A549 (cell line): Measurements from ENCODE around the gene GPS2. TPM values are rescaled to one million over a fixed set of nuclear protein-coding genes. Genes with fewer than 3 reads are reported as not detected.

Source experiments
- ATAC-seq, 2 experiments: fragments of 200-7000 bp in 1 of 2; fragments of >200 bp in 1 of 2; cut with Nextera tagmentation in 1 of 2; cut with Tn5 transposase in 1 of 2; 3 replicates each; pipeline versions ENCODE4 v1.8.0 to v1.9.1; 2018 to 2020; ENCODE audit warnings: mild to moderate bottlenecking in 1 of 2, moderate library complexity in 1 of 2
- CTCF ChIA-PET: fragments of 300-600 bp; sonication (Branson Sonifier 250); formaldehyde crosslinking; extraction: SDS; loops from one replicate; lab custom pipeline; 2021; ENCODE audit warnings: antibody characterized with exemption, inconsistent platforms; lab: Yijun Ruan, JAX
- POLR2A ChIA-PET: fragments of 350-600 bp; formaldehyde crosslinking; extraction: SDS; loops from one replicate; lab custom pipeline; 2021; ENCODE audit warnings: antibody characterized with exemption, inconsistent platforms; lab: Yijun Ruan, JAX
- DNase-seq, 2 experiments: peaks; one replicate each; pipeline versions ENCODE4 v3.0.0 to v3.0.0-alpha.2; 2011 to 2016; ENCODE audit warnings: low read depth in 1 of 2, low spot score in 1 of 2
- FAIRE-seq: peaks from 2 replicates; lab custom pipeline; 2011; peaks lifted over from hg19 to GRCh38; lab: Jason Lieb, UNC
- H3K27ac ChIP-seq, 2 experiments: fragments of >200 bp; sonication (Bioruptor Twin); formaldehyde crosslinking; 3 replicates each; pipeline ENCODE4 v1.5.1; 2016 to 2017
- H3K4me1 ChIP-seq: fragments of >200 bp; sonication (Bioruptor Twin); formaldehyde crosslinking; 3 replicates; pipeline ENCODE4 v1.6.1; 2016
- H3K4me2 ChIP-seq: fragments of >200 bp; sonication (Bioruptor Twin); formaldehyde crosslinking; 3 replicates; pipeline ENCODE4 v1.6.1; 2016
- H3K4me3 ChIP-seq: fragments of >200 bp; sonication (Bioruptor Twin); formaldehyde crosslinking; 3 replicates; pipeline ENCODE4 v1.5.1; 2016
- H3K9me3 ChIP-seq: fragments of >200 bp; sonication (Bioruptor Twin); formaldehyde crosslinking; 3 replicates; pipeline ENCODE4 v1.6.1; 2016
- ATOH8 ChIP-seq: fragments of 250-450 bp; sonication (Bioruptor Pico); IDR thresholded peaks from 2 replicates; pipeline ENCODE4 v1.5.0; 2020; ENCODE audit warnings: low read depth, mild to moderate bottlenecking, moderate library complexity
- BHLHE40 ChIP-seq: IDR thresholded peaks from 2 replicates; pipeline ENCODE4 v1.6.1; 2012; ENCODE audit warnings: low read depth, low read length, inconsistent platforms
- CBX2 ChIP-seq: fragments of 200-600 bp; sonication (generic); IDR thresholded peaks from 2 replicates; pipeline ENCODE4 v1.6.1; 2016; ENCODE audit warnings: low read depth, mild to moderate bottlenecking, borderline replicate concordance
- CBX8 ChIP-seq: fragments of 200-600 bp; sonication (generic); IDR thresholded peaks from 2 replicates; pipeline ENCODE4 v1.6.1; 2016
- EHF ChIP-seq: fragments of 250-450 bp; sonication (Bioruptor Pico); IDR thresholded peaks from 2 replicates; pipeline ENCODE4 v1.5.0; 2020; ENCODE audit warnings: mild to moderate bottlenecking
- GATA3 ChIP-seq: IDR thresholded peaks from 2 replicates; pipeline ENCODE4 v1.6.1; 2012; ENCODE audit warnings: borderline replicate concordance
- HEYL ChIP-seq: fragments of 250-450 bp; sonication (Bioruptor Pico); IDR thresholded peaks from 2 replicates; pipeline ENCODE4 v1.8.0; 2021; ENCODE audit warnings: mild to moderate bottlenecking, moderate library complexity
- HOXB13 ChIP-seq: fragments of 250-450 bp; sonication (Bioruptor Pico); IDR thresholded peaks from 2 replicates; pipeline ENCODE4 v1.5.0; 2020; ENCODE audit warnings: low read depth, mild to moderate bottlenecking, moderate library complexity
- HOXB5 ChIP-seq: fragments of 250-450 bp; sonication (Bioruptor Pico); IDR thresholded peaks from 2 replicates; pipeline ENCODE4 v1.5.0; 2020; ENCODE audit warnings: mild to moderate bottlenecking, moderate library complexity
- JUN ChIP-seq, 2 experiments: fragments of >200 bp; sonication (Bioruptor Twin); formaldehyde crosslinking; IDR thresholded peaks; 2 replicates in 1 of 2; 3 replicates in 1 of 2; pipeline ENCODE4 v1.6.1; 2016 to 2017
- JUNB ChIP-seq: fragments of >200 bp; sonication (Bioruptor Twin); formaldehyde crosslinking; IDR thresholded peaks from 2 replicates; pipeline ENCODE4 v1.6.1; 2016
- KDM1A ChIP-seq: fragments of 200-600 bp; sonication (generic); IDR thresholded peaks from 2 replicates; pipeline ENCODE4 v1.6.1; 2016; ENCODE audit warnings: low read depth, mild to moderate bottlenecking
- KDM5A ChIP-seq: fragments of 200-600 bp; sonication (generic); IDR thresholded peaks from 2 replicates; pipeline ENCODE4 v1.6.1; 2016; ENCODE audit warnings: antibody characterized with exemption, mild to moderate bottlenecking
- MAX ChIP-seq: IDR thresholded peaks from 2 replicates; pipeline ENCODE4 v1.6.1; 2012
- MAZ ChIP-seq: fragments of 150-350 bp; IDR thresholded peaks from 2 replicates; pipeline ENCODE4 v1.6.1; 2014; ENCODE audit warnings: antibody characterized with exemption, low read depth, low read length, borderline replicate concordance
- MYC ChIP-seq: IDR thresholded peaks from 2 replicates; pipeline ENCODE4 v1.6.1; 2012; ENCODE audit warnings: mild to moderate bottlenecking, inconsistent platforms, low read length, improper control_type of control experiment, borderline replicate concordance
- NFE2L2 ChIP-seq: fragments of 150-350 bp; conservative IDR thresholded peaks from 2 replicates; pipeline ENCODE4 v1.6.1; 2014; ENCODE audit warnings: low read length
- NPAS2 ChIP-seq: fragments of 250-450 bp; sonication (Bioruptor Pico); IDR thresholded peaks from 2 replicates; pipeline ENCODE4 v1.8.0; 2022; ENCODE audit warnings: mild to moderate bottlenecking, moderate library complexity, borderline replicate concordance
- PHF8 ChIP-seq: fragments of 200-600 bp; sonication (generic); IDR thresholded peaks from 2 replicates; pipeline ENCODE4 v1.6.1; 2016; ENCODE audit warnings: low read depth, mild to moderate bottlenecking, antibody characterized with exemption, moderate library complexity, borderline replicate concordance
- POLR2A ChIP-seq: IDR thresholded peaks from 2 replicates; pipeline ENCODE4 v1.6.1; 2012; ENCODE audit warnings: mild to moderate bottlenecking, low read length
- POLR2AphosphoS2 ChIP-seq: conservative IDR thresholded peaks from 2 replicates; pipeline ENCODE4 v1.6.1; 2012; ENCODE audit warnings: low read length, improper control_type of control experiment, inconsistent platforms
- RAD21 ChIP-seq, 2 experiments: fragments of >200 bp in 1 of 2; sonication (Bioruptor Twin) in 1 of 2; formaldehyde crosslinking in 1 of 2; IDR thresholded peaks in 1 of 2; conservative IDR thresholded peaks in 1 of 2; 2 replicates in 1 of 2; 3 replicates in 1 of 2; pipeline ENCODE4 v1.6.1; 2012 to 2018; ENCODE audit warnings: inconsistent platforms in 1 of 2
- RARB ChIP-seq: fragments of 250-450 bp; sonication (Bioruptor Pico); IDR thresholded peaks from 2 replicates; pipeline ENCODE4 v1.8.0; 2021; ENCODE audit warnings: mild to moderate bottlenecking, moderate library complexity
- RFX5 ChIP-seq: fragments of 450-650 bp; IDR thresholded peaks from 2 replicates; pipeline ENCODE4 v1.7.1; 2014; ENCODE audit warnings: antibody characterized with exemption, mild to moderate bottlenecking, moderate library complexity
- RNF2 ChIP-seq: fragments of 200-600 bp; sonication (generic); IDR thresholded peaks from 2 replicates; pipeline ENCODE4 v1.6.1; 2016; ENCODE audit warnings: low read depth, mild to moderate bottlenecking, antibody characterized with exemption, moderate library complexity, borderline replicate concordance
- TP53 ChIP-seq: fragments of 250-450 bp; sonication (Bioruptor Pico); IDR thresholded peaks from 2 replicates; pipeline ENCODE4 v1.5.0; 2021; ENCODE audit warnings: mild to moderate bottlenecking, moderate library complexity
- USF2 ChIP-seq: fragments of 450-650 bp; IDR thresholded peaks from 2 replicates; pipeline ENCODE4 v1.6.1; 2014; ENCODE audit warnings: antibody characterized with exemption
- ZSCAN20 ChIP-seq: fragments of 250-450 bp; sonication (Bioruptor Pico); IDR thresholded peaks from 2 replicates; pipeline ENCODE4 v1.8.0; 2022; ENCODE audit warnings: mild to moderate bottlenecking, moderate library complexity
- WGBS: methylation state at CpG from one replicate; pipeline ENCODE4 v1.1.6; 2017; ENCODE audit errors: missing lambda C conversion rate; 5-methylcytosine and 5-hydroxymethylcytosine counted together
- polyA minus RNA-seq: library from RNA; depleted of rRNA, polyadenylated mRNA; stranded (reverse); fragments of >200 nt; gene quantifications from 2 replicates; pipeline ENCODE4 v1.2.3, GENCODE V29; 2011; rRNA and poly(A)+ RNA removed
- polyA plus RNA-seq, 4 experiments: library from polyadenylated mRNA; depleted of rRNA in 3 of 4; stranded (reverse); fragments of >200 nt; fragmentation: RNase III in 1 of 4; extraction: RNeasy Plus Mini Kit Qiagen cat#74134 plus additional on column Dnase treatment in 1 of 4; gene quantifications; 2 replicates in 3 of 4; 3 replicates in 1 of 4; pipeline ENCODE4 v1.2.3, GENCODE V29; 2011 to 2017
- TF ChIP-seq, protein P1 (sequence below): fragments of >200 bp; sonication (Bioruptor Twin); formaldehyde crosslinking; IDR thresholded peaks from 3 replicates; pipeline ENCODE4 v1.5.1; 2016
- TF ChIP-seq, protein P2 (sequence below): fragments of >200 bp; sonication (Bioruptor Twin); formaldehyde crosslinking; IDR thresholded peaks from 2 replicates; pipeline ENCODE4 v1.6.1; 2016
- TF ChIP-seq, protein P3 (sequence below): fragments of 250-450 bp; sonication (Bioruptor Pico); IDR thresholded peaks from 2 replicates; pipeline ENCODE4 v1.5.0; 2021; ENCODE audit warnings: mild to moderate bottlenecking, moderate library complexity, borderline replicate concordance

The GPS2 gene, protein sequence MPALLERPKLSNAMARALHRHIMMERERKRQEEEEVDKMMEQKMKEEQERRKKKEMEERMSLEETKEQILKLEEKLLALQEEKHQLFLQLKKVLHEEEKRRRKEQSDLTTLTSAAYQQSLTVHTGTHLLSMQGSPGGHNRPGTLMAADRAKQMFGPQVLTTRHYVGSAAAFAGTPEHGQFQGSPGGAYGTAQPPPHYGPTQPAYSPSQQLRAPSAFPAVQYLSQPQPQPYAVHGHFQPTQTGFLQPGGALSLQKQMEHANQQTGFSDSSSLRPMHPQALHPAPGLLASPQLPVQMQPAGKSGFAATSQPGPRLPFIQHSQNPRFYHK
- polyA plus RNA-seq (2011; rRNA removed) = 48.5 and 61.7 TPM in 2 replicates
- 148 and 175 TPM in 2 replicates for polyA plus RNA-seq (2012; cell fraction: cytosol; rRNA removed)
- 219 and 250 TPM in 2 replicates for polyA plus RNA-seq (2012; cell fraction: nucleus; rRNA removed)
- polyA plus RNA-seq (2017; fragmentation: RNase III; extraction: RNeasy Plus Mini Kit Qiagen cat#74134 plus additional on column Dnase treatment) = 147 to 171 TPM (median 158 TPM) in 3 replicates
- polyA minus RNA-seq = 83.2 and 83.3 TPM in 2 replicates

- peak within 1 kb of the TSS; percentile 90 for H3K4me2 ChIP-seq
- CTCF ChIA-PET = interaction anchor here (0.8 to 6.1 kb wide), 8 partner anchors 8 to 245 kb away, joined by 3 to 58 read pairs (median 5); no protein-coding TSS in a partner anchor
- POLR2A ChIA-PET = interaction anchor here (0.5 to 4.0 kb wide), 4 partner anchors 15 to 404 kb away, joined by 3 to 22 read pairs (median 7); partner anchors contain the start of genes ACAP1 and NEURL4
- FAIRE-seq (no peak), DNase-seq (peak; percentile 93 to 95), ATAC-seq (peak; percentile 77 to 82)
- no peaks in the 10 kb centered on the region for H3K9me3 ChIP-seq
- WGBS = under 1% methylated on average over 58 of the region's 95 CpGs
- peaks cover 47% of the 10 kb centered on the region for H3K4me1 ChIP-seq
- H3K27ac ChIP-seq = peak within 1 kb of the TSS; percentile 88 to 95
- peak within 1 kb of the TSS; percentile 75 for H3K4me3 ChIP-seq
- TF ChIP-seq GATA3 (no peak; the same call in 1 of the 2 replicates), MAX (peak; percentile 93), HOXB13 (no peak), ATOH8 (peak; percentile 62; the same call in 1 of the 2 replicates), USF2 (no peak), TP53 (peak; percentile 83; the same call in 1 of the 2 replicates), MYC (peak; percentile 59; the same call in 1 of the 2 replicates), NFE2L2 (no peak), POLR2AphosphoS2 (peak; percentile 87; the same call in 1 of the 2 replicates), KDM5A (no peak), NPAS2 (CRISPR knock-in tag) (peak; percentile 54; the same call in 1 of the 2 replicates), RNF2 (no peak), CBX2 (no peak), EHF (peak; percentile 58; the same call in 1 of the 2 replicates), JUN (IDR thresholded peaks at IDR 0.05) (peak; percentile 94 to 98), HOXB5 (CRISPR knock-in tag) (peak; percentile 51; the same call in 1 of the 2 replicates), RFX5 (no peak), JUNB (no peak), PHF8 (peak; percentile 45; the same call in 1 of the 2 replicates), KDM1A (no peak), RARB (CRISPR knock-in tag) (0 out of 2 replicates have a peak, but pooled peaks have one; percentile 46), POLR2A (peak; percentile 82), MAZ (no peak), CBX8 (no peak), ZSCAN20 (no peak), BHLHE40 (peak; percentile 64; the same call in 1 of the 2 replicates), RAD21 (conservative IDR thresholded peaks at IDR 0.05 in 1 of 2, IDR thresholded peaks at IDR 0.05 in 1 of 2) (no peak; a peak in 2 of 5 replicates), HEYL (CRISPR knock-in tag) (no peak)
- TF ChIP-seq, protein P1, sequence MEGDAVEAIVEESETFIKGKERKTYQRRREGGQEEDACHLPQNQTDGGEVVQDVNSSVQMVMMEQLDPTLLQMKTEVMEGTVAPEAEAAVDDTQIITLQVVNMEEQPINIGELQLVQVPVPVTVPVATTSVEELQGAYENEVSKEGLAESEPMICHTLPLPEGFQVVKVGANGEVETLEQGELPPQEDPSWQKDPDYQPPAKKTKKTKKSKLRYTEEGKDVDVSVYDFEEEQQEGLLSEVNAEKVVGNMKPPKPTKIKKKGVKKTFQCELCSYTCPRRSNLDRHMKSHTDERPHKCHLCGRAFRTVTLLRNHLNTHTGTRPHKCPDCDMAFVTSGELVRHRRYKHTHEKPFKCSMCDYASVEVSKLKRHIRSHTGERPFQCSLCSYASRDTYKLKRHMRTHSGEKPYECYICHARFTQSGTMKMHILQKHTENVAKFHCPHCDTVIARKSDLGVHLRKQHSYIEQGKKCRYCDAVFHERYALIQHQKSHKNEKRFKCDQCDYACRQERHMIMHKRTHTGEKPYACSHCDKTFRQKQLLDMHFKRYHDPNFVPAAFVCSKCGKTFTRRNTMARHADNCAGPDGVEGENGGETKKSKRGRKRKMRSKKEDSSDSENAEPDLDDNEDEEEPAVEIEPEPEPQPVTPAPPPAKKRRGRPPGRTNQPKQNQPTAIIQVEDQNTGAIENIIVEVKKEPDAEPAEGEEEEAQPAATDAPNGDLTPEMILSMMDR = no peak
- TF ChIP-seq, protein P2, sequence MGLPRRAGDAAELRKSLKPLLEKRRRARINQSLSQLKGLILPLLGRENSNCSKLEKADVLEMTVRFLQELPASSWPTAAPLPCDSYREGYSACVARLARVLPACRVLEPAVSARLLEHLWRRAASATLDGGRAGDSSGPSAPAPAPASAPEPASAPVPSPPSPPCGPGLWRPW = no peak
- TF ChIP-seq, protein P3, sequence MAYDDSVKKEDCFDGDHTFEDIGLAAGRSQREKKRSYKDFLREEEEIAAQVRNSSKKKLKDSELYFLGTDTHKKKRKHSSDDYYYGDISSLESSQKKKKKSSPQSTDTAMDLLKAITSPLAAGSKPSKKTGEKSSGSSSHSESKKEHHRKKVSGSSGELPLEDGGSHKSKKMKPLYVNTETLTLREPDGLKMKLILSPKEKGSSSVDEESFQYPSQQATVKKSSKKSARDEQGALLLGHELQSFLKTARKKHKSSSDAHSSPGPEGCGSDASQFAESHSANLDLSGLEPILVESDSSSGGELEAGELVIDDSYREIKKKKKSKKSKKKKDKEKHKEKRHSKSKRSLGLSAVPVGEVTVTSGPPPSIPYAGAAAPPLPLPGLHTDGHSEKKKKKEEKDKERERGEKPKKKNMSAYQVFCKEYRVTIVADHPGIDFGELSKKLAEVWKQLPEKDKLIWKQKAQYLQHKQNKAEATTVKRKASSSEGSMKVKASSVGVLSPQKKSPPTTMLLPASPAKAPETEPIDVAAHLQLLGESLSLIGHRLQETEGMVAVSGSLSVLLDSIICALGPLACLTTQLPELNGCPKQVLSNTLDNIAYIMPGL (CRISPR knock-in tag) = no peak
Observed at GRCh38 chr17:7314719-7315569, at the start of gene GPS2. Gene GPS2, minus strand, starts transcription at chr17:7315360. Its CDS starts 308 bp downstream, at chr17:7315052.
